HG03460 (cell line): ENCODE results near the gene GCLM.

ENCODE experiments used
- ATAC-seq: cut with Tn5 transposase; IDR thresholded peaks from one replicate; pipeline ENCODE4 v1.9.1; 2021; ENCODE audit not compliant: unreplicated experiment

The GCLM gene

GRCh38 chr1:93847811-93848288, 61.4 kb downstream of the GCLM start:
- peak; percentile 21 for ATAC-seq

- ATAC-seq, result peak; percentile 65
Measured at GRCh38 chr1:93846992-93847810, 62.0 kb downstream of the GCLM start.

DNA sequence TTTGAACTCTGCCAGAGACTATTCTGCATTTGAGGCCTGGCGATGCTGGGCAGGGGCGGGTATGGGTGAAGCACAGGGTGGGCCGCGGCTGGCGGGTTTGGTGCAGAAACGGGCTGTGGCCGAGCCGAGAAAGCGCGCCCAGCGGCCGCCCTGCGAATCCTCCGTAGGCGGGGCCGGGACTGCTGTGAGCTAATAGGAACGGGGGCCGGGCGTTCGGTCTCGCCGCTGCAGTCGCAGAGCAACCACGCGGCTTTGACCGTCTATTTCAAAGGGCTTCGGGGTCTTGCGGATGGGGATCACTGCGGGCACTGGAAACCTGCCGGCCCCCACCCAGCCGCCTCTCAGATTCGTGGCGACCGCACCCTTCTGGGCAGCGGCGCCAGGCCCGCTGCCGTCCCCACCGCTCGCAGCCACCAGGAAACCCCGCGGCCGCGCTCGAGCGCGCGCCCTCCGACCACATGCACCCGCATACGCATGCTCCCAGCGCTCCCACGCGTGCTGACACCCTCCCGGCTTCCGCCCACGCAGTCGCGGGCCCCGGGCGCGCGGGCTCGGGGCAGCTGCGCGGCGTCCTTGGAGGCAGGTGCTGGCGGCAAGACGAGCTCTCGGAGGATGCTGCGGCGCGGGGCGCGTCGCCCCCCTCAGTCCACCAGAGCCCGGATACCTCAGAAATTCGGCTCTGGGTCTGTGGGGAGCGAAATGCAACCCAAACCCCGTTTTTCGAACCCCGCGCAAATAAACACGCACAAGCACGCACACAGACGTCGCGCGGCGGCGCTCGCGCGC, 62.8 kb downstream of the GCLM start:
- ATAC-seq, result peak; percentile 49

DNA sequence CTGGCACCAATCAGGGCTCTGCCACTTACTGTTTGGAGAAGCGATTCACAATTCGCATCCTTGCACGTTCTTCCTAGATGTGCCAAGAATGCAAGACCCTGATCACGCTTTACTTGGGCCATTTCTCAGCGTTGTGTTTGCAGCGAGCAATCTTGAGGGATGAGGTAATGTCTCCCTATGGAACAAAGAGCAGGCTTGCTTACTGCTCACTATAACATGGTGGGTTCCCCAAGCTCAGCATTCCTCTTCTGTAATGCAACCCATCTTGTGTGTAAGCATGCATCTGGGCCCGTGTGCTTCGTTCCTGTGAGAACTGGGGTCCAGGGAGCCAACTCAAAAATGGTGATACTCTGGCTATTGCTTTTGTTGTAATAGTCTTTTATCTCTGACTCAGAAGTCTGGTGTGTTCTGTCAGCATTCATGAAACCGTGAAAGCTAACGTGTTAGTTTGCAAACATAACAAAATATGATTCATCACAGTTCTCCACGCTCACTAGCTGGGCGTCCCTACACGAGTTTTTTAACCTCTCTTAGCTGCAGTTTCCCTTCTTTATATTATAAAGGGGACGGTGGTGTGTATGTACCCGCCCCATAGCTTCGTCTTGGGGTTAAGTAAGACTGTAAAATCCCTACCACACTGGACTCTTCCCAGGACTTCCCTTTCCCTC, 63.6 kb downstream of the GCLM start:
- peak; percentile 7 for ATAC-seq

DNA sequence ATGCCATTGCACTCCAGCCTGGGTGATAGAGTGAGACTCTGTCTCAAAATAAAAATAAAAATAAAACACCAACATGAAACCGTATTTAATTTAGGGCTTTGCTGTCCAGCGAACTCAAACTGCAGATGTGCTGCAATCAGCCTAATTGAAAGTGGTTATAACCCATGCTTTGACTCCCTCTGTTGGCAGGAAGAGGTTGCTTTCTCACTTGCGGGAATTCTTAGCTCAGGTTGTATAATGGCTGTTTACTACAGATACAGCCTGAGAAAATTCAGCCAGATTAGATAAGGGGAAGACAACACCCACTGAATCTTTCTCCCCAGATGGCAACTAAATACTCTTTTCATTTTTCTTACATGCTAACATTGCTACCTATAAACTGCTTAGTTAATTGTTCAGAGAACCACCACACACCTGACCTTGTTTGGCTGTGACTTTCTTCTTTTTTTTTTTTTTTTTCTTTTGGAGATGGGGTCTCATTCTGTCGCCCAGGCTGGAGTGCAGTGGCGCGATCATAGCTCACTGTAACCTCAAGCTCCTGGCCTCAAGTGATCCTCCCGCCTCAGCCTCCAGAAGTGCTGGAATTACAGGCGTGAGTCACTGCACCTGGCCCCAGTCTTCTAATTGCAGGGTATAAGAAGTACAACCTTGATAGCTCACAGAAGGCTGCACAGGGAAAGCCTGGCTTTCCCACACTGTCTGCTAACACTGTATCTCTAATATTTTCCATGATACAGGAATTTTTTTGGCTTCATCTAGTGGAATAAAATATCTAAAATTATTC, 64.8 kb downstream of the GCLM start:
- no peak for ATAC-seq

GRCh38 chr1:93842750-93843500, 66.3 kb downstream of the GCLM start:
- no peak for ATAC-seq

DNA sequence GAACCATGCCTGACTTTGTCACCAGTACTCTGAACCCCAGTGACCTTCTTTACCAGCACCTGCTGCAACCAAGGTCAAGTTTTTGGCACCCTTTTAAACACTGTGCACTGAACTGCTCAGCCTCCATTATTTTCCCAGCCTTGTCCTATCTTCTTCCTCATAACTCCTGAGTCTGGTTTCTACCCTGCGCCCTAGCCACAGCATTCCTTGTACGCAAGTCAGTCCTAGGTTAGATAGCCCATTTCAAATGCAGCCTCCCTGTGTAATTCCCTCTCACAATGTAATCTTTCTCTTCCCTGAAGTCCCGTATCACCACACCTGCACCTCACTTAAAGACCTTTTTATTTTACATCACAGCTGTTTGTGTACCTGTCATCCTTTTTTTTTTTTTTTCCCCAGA, 67.5 kb downstream of the GCLM start:
- no peak for ATAC-seq

GRCh38 chr1:93840956-93841482, 68.2 kb downstream of the GCLM start:
- ATAC-seq, result no peak

- no peak for ATAC-seq
Measured at GRCh38 chr1:93839753-93840152, 69.5 kb downstream of the GCLM start.

- no peak for ATAC-seq
Measured at GRCh38 chr1:93839307-93839706, 69.9 kb downstream of the GCLM start.

- no peak for ATAC-seq
Measured at GRCh38 chr1:93837961-93838360, 71.3 kb downstream of the GCLM start.
